Prostate gland (tissue), 2 donors: Measurements from ENCODE around the gene TRMT2A. TPM values are rescaled to one million over a fixed set of nuclear protein-coding genes. Genes with fewer than 3 reads are reported as not detected.

ENCODE experiments used
- DNase-seq: peaks from one replicate; pipeline ENCODE4 v3.0.0-alpha.2; 2019; ENCODE audit warnings: low spot score
- H3K27ac ChIP-seq, 2 donors: fragments of 200-600 bp; sonication (generic); 2 replicates each; pipeline ENCODE4 v1.5.1; 2017 to 2019
- H3K27me3 ChIP-seq: fragments of 200-600 bp; sonication (generic); replicated peaks from 2 replicates; pipeline ENCODE4 v1.5.1; 2019; ENCODE audit not compliant: insufficient read depth
- H3K36me3 ChIP-seq, 2 donors: fragments of 200-600 bp; sonication (generic); 1 replicate in 1 of 2; 2 replicates in 1 of 2; pipeline versions ENCODE4 v1.5.1 to v1.8.1; 2017 to 2019
- H3K4me1 ChIP-seq: fragments of 200-600 bp; sonication (generic); replicated peaks from 2 replicates; pipeline ENCODE4 v1.5.1; 2019
- H3K4me3 ChIP-seq, 2 donors: fragments of 200-600 bp; sonication (generic); 2 replicates each; pipeline ENCODE4 v1.5.1; 2017 to 2019
- H3K9me3 ChIP-seq: fragments of 200-600 bp; sonication (generic); 2 replicates; pipeline ENCODE4 v1.5.1; 2017
- CTCF ChIP-seq, 4 experiments: fragments of 200-600 bp in 2 of 4; fragments of 450-650 bp in 2 of 4; sonication (generic) in 2 of 4; IDR thresholded peaks; 1 replicate in 3 of 4; 2 replicates in 1 of 4; pipeline ENCODE4 v1.5.1; 2016 to 2019; ENCODE audit warnings: antibody characterized with exemption in 4 of 4, mild to moderate bottlenecking in 2 of 4, moderate library complexity in 2 of 4
- POLR2A ChIP-seq: fragments of 450-650 bp; IDR thresholded peaks from one replicate; pipeline ENCODE4 v1.6.1; 2016; ENCODE audit warnings: antibody characterized with exemption, mild to moderate bottlenecking
- POLR2AphosphoS5 ChIP-seq: sonication (generic); formaldehyde crosslinking; IDR thresholded peaks from one replicate; pipeline ENCODE4 v1.6.1; 2017; ENCODE audit warnings: antibody characterized with exemption
- WGBS: methylation state at CpG from one replicate; pipeline ENCODE4 v1.1.5; 2018; 5-methylcytosine and 5-hydroxymethylcytosine counted together
- intact Hi-C: fragments of 100-400 bp; cut with DNase I; formaldehyde crosslinking; loops from one replicate; pipeline ENCODE4 v1.14.2; 2022
- total RNA-seq, 2 donors: library from RNA; depleted of rRNA; stranded (reverse); fragments of >200 nt; gene quantifications; one replicate each; pipeline ENCODE4 v1.1.0, GENCODE V29; 2016

The TRMT2A gene
- total RNA-seq, 2 donors from 2014 or later = 65.8 to 123 TPM

- intact Hi-C loops = no loop called here
- no peaks in the 10 kb centered on the region for H3K9me3 ChIP-seq
- peaks cover under 1% of the 10 kb centered on the region for H3K4me1 ChIP-seq
- TF ChIP-seq POLR2AphosphoS5 (no peak), POLR2A (no peak), CTCF (IDR thresholded peaks at IDR 0.05) (no peak)
- DNase-seq = no peak
- no peaks in the 10 kb centered on the region for H3K27me3 ChIP-seq
- WGBS = 78% methylated on average over 15 of the region's 15 CpGs
- no peak overlapping the region for H3K4me3 ChIP-seq
- H3K36me3 ChIP-seq = peaks cover 0 to 3% of the 10 kb centered on the region in 2 donors
- no peak overlapping the region for H3K27ac ChIP-seq
These were observed 10.4 kb upstream of the TRMT2A start for GRCh38 chr22:20127318-20127868.

- no peak overlapping the region for H3K27ac ChIP-seq
- H3K4me1 ChIP-seq = no peaks in the 10 kb centered on the region
- no peak for DNase-seq
- H3K27me3 ChIP-seq = no peaks in the 10 kb centered on the region
- 80% methylated on average over 19 of the region's 19 CpGs for WGBS
- TF ChIP-seq POLR2A (no peak), CTCF (IDR thresholded peaks at IDR 0.05) (no peak), POLR2AphosphoS5 (no peak)
- H3K9me3 ChIP-seq = no peaks in the 10 kb centered on the region
- no peak overlapping the region for H3K4me3 ChIP-seq
- intact Hi-C loops = no loop called here
- peaks cover 0 to 3% of the 10 kb centered on the region in 2 donors for H3K36me3 ChIP-seq
These were observed 9.4 kb upstream of the TRMT2A start for GRCh38 chr22:20126284-20127029.

- 85% methylated on average over 32 of the region's 32 CpGs for WGBS
- intact Hi-C loops = no loop called here
- peaks cover 0 to 3% of the 10 kb centered on the region in 2 donors for H3K36me3 ChIP-seq
These were observed 8.5 kb upstream of the TRMT2A start for GRCh38 chr22:20125201-20126174.

GRCh38 chr22:20124083-20124787 lies 7.2 kb upstream of the TRMT2A start:
- H3K36me3 ChIP-seq = peaks cover 3 to 6% of the 10 kb centered on the region in 2 donors
- no peak overlapping the region for H3K4me3 ChIP-seq
- H3K27me3 ChIP-seq = no peaks in the 10 kb centered on the region
- DNase-seq = no peak
- WGBS = 89% methylated on average over 10 of the region's 11 CpGs
- no peaks in the 10 kb centered on the region for H3K4me1 ChIP-seq
- intact Hi-C loops = no loop called here
- TF ChIP-seq POLR2AphosphoS5 = no peak
- TF ChIP-seq CTCF (IDR thresholded peaks at IDR 0.05) = no peak
- no peak for TF ChIP-seq POLR2A
- H3K9me3 ChIP-seq = no peaks in the 10 kb centered on the region
- H3K27ac ChIP-seq = no peak overlapping the region

More at GRCh38 chr22:20125201-20126174, 8.5 kb upstream of the TRMT2A start:
- DNase-seq = no peak
- no peak overlapping the region for H3K27ac ChIP-seq
- H3K4me3 ChIP-seq = no peak overlapping the region
- H3K4me1 ChIP-seq = no peaks in the 10 kb centered on the region
- H3K9me3 ChIP-seq = no peaks in the 10 kb centered on the region
- no peak for TF ChIP-seq CTCF (IDR thresholded peaks at IDR 0.05)
- TF ChIP-seq POLR2AphosphoS5 = no peak
- TF ChIP-seq POLR2A = no peak
- no peaks in the 10 kb centered on the region for H3K27me3 ChIP-seq
